ENCODE results near the gene DOCK7.
"Not testable (repeated sequence)": the region's sequence is repeated elsewhere in the genome, so short reads cannot be mapped to it uniquely, and the experiment has no call there.

DOCK7 gene

GRCh38 chr1:62691062-62691844 lies 3.1 kb upstream of the DOCK7 start:
- no peak for DNase-seq (ENCODE audit: low spot score)

- no peak for DNase-seq (ENCODE audit: low spot score)
Observed at GRCh38 chr1:62689524-62689923, 1.3 kb upstream of the DOCK7 start.

- DNase-seq (ENCODE audit: low spot score), result no peak
Observed at GRCh38 chr1:62688687-62689085, 500 bp upstream of the DOCK7 start.

GRCh38 chr1:62687421-62687902 lies 724 bp downstream of the DOCK7 start:
- DNase-seq (ENCODE audit: low spot score), result peak; percentile 32

- DNase-seq (ENCODE audit: low spot score), result no peak
Observed at GRCh38 chr1:62686822-62687221, 1.4 kb downstream of the DOCK7 start.

- no peak for DNase-seq (ENCODE audit: low spot score)
Observed at GRCh38 chr1:62685431-62685859, 2.7 kb downstream of the DOCK7 start.

GRCh38 chr1:62682531-62682930 lies 5.7 kb downstream of the DOCK7 start:
- no peak for DNase-seq (ENCODE audit: low spot score)

GRCh38 chr1:62680992-62681391 lies 7.2 kb downstream of the DOCK7 start:
- DNase-seq (ENCODE audit: low spot score), result not testable (repeated sequence)

GRCh38 chr1:62677822-62678221 lies 10.4 kb downstream of the DOCK7 start:
- DNase-seq (ENCODE audit: low spot score), result not testable (repeated sequence)

GRCh38 chr1:62676611-62677356 lies 11.4 kb downstream of the DOCK7 start:
- no peak for DNase-seq (ENCODE audit: low spot score)

- no peak for DNase-seq (ENCODE audit: low spot score)
Observed at GRCh38 chr1:62673629-62674028, 14.6 kb downstream of the DOCK7 start.

GRCh38 chr1:62672029-62672428 lies 16.2 kb downstream of the DOCK7 start:
- no peak for DNase-seq (ENCODE audit: low spot score)

- no peak for DNase-seq (ENCODE audit: low spot score)
Observed at GRCh38 chr1:62654744-62655143, 33.4 kb downstream of the DOCK7 start.

GRCh38 chr1:62652387-62652786 lies 35.8 kb downstream of the DOCK7 start:
- DNase-seq (ENCODE audit: low spot score), result no peak

- no peak for DNase-seq (ENCODE audit: low spot score)
Observed at GRCh38 chr1:62643283-62643682, 44.9 kb downstream of the DOCK7 start.

GRCh38 chr1:62637392-62638105 lies 50.6 kb downstream of the DOCK7 start:
- no peak for DNase-seq (ENCODE audit: low spot score)

- DNase-seq (ENCODE audit: low spot score), result no peak
Observed at GRCh38 chr1:62628506-62628905, 59.7 kb downstream of the DOCK7 start.

GRCh38 chr1:62625415-62625814 lies 62.8 kb downstream of the DOCK7 start:
- peak; percentile 27 for DNase-seq (ENCODE audit: low spot score)

- no peak for DNase-seq (ENCODE audit: low spot score)
Observed at GRCh38 chr1:62621907-62622306, 66.3 kb downstream of the DOCK7 start.

- no peak for DNase-seq (ENCODE audit: low spot score)
Observed at GRCh38 chr1:62613890-62614289, 74.3 kb downstream of the DOCK7 start.

- peak; percentile 23 for DNase-seq (ENCODE audit: low spot score)
Observed at GRCh38 chr1:62613325-62613727, 74.9 kb downstream of the DOCK7 start.

GRCh38 chr1:62612770-62613169 lies 75.4 kb downstream of the DOCK7 start:
- no peak for DNase-seq (ENCODE audit: low spot score)

- DNase-seq (ENCODE audit: low spot score), result not testable (repeated sequence)
Observed at GRCh38 chr1:62610588-62610987, 77.6 kb downstream of the DOCK7 start.

All from germinal center (tissue), 1 donor.